ENCODE measurements around the gene LILRB4.

DNA sequence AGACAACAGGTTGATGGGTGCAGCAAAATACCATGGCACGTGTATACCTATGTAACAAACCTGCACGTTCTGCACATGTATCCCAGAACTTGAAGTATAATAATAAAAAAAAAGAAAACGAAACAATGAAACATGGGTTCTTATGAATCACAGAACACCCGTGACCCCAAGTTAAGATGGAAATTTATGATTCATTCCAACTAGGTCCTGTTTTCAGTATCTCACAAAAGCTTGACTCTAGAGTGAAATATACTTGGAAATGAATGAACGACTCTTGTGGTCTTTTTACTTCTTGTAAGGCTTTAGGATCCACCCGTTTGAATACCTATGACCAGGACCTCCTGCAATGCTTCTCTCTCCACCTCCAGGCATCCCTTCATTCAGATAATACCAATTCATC, 3.5 kb upstream of the LILRB4 start:
- no peak for TF ChIP-seq CTCF (IDR thresholded peaks at IDR 0.05; ENCODE audit: low read depth, low read length, missing input control)
- no peak for TF ChIP-seq TAF1 (conservative IDR thresholded peaks at IDR 0.05)
- TF ChIP-seq EGR1 (IDR thresholded peaks at IDR 0.05; ENCODE audit: low read depth in 2 of 2) = no peak
- TF ChIP-seq YY1 (IDR thresholded peaks at IDR 0.05) = no peak
- TF ChIP-seq RAD21 (IDR thresholded peaks at IDR 0.05) = no peak
- TF ChIP-seq HNF4G (IDR thresholded peaks at IDR 0.05) = no peak
- no peak for TF ChIP-seq SP1 (IDR thresholded peaks at IDR 0.05)
- TF ChIP-seq GABPA (IDR thresholded peaks at IDR 0.05 in 1 of 2, conservative IDR thresholded peaks at IDR 0.05 in 1 of 2) = no peak
